ENCODE data around the gene SEMA5B.

Gene SEMA5B

GRCh38 chr3:123019591-123019990 is 8.0 kb downstream of the SEMA5B start:
- no peak overlapping the region for H3K27ac ChIP-seq
- H3K4me3 ChIP-seq: no peak overlapping the region
- no peak for TF ChIP-seq CTCF (IDR thresholded peaks at IDR 0.05)
- no peak for DNase-seq (ENCODE audit: low spot score)

GRCh38 chr3:123019161-123019560 is 8.4 kb downstream of the SEMA5B start:
- TF ChIP-seq CTCF (IDR thresholded peaks at IDR 0.05): no peak
- Histone ChIP-seq H3K4me3 (no peak overlapping the region), H3K27ac (no peak overlapping the region)
- no peak for DNase-seq (ENCODE audit: low spot score)

GRCh38 chr3:123018683-123019082 is 8.9 kb downstream of the SEMA5B start:
- no peak for TF ChIP-seq CTCF (IDR thresholded peaks at IDR 0.05)
- DNase-seq (ENCODE audit: low spot score): no peak
- no peak overlapping the region for H3K27ac ChIP-seq

GRCh38 chr3:123015596-123015995 is 12.0 kb downstream of the SEMA5B start:
- no peak for DNase-seq (ENCODE audit: low spot score)
- H3K27ac ChIP-seq: no peak overlapping the region
- no peak overlapping the region for H3K4me3 ChIP-seq
- TF ChIP-seq CTCF (IDR thresholded peaks at IDR 0.05): no peak

More at GRCh38 chr3:123018683-123019082, 8.9 kb downstream of the SEMA5B start:
- no peak overlapping the region for H3K4me3 ChIP-seq

- H3K27ac ChIP-seq: no peak overlapping the region
- no peak overlapping the region for H3K4me3 ChIP-seq
- no peak for TF ChIP-seq CTCF (IDR thresholded peaks at IDR 0.05)
- DNase-seq (ENCODE audit: low spot score): no peak
Measured at GRCh38 chr3:123013876-123014275, 13.7 kb downstream of the SEMA5B start.

GRCh38 chr3:123012652-123013051 is 14.9 kb downstream of the SEMA5B start:
- Histone ChIP-seq H3K27ac (no peak overlapping the region), H3K4me3 (no peak overlapping the region)
- no peak for TF ChIP-seq CTCF (IDR thresholded peaks at IDR 0.05)
- no peak for DNase-seq (ENCODE audit: low spot score)

- Histone ChIP-seq H3K4me3 (no peak overlapping the region), H3K27ac (no peak overlapping the region)
- TF ChIP-seq CTCF (IDR thresholded peaks at IDR 0.05): no peak
- no peak for DNase-seq (ENCODE audit: low spot score)
Measured at GRCh38 chr3:123011447-123011846, 16.1 kb downstream of the SEMA5B start.

Measured in coronary artery (tissue), 2 donors.